HG03135 (cell line): Measurements from ENCODE around the gene TREH.
"Not testable (repeated sequence)": the region's sequence is repeated elsewhere in the genome, so short reads cannot be mapped to it uniquely, and the experiment has no call there.

Experiments
- ATAC-seq: cut with Tn5 transposase; IDR thresholded peaks from one replicate; pipeline ENCODE4 v1.9.1; 2021; ENCODE audit warnings: mild to moderate bottlenecking, moderate library complexity; ENCODE audit not compliant: unreplicated experiment

The TREH gene

DNA sequence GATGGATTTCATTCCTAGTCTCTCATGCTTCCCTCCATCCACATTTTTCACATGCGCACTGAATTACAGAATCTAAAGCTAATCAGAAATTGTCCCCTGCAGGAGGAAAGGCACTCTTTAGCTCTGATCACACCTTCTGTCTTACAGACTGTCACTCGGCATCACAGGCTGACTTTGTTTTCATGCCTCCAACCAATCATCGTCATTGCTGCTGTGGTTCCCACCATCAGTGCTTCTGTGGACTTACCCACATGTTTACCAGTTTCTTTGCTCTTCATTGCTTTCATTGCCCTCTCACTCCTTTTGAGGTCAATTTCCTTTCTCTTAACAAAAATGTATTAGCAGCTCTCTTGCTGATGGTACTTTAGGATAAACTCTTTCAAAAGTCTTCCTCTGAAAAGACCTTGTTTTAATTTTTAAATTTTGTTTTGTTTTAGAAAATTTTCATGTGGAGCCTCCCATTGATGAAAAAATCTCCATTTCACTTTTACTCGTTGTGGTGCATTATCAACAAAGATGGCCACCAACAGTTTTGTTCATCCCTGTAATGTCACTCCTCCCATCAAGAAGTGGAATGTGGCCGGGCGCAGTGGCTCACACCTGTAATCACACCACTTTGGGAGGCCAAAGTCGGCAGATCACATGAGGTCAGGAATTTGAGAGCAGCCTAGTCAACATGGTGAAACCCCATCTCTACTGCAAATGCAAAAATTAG lies 20.2 kb upstream of the TREH start:
- ATAC-seq = no peak

DNA sequence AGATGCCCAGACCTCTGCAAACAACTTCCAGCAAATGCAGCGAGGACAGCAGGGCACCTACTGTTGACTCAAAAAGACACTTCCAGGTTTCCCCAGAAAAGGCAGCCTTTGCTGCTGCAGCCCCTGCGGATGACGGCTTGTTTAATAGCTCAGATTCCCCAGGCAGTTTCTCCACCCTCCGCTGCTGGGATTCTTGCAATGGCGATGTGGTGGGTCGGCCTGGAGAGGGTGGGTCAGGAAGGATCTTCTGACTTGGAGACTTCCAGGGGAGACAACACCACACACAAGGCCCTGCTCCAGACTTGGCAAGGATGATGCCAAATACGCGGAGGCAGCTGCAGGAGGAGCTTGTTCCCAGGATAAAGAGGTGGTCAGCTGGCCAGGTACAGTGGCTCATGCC lies 17.9 kb upstream of the TREH start:
- ATAC-seq = no peak

DNA sequence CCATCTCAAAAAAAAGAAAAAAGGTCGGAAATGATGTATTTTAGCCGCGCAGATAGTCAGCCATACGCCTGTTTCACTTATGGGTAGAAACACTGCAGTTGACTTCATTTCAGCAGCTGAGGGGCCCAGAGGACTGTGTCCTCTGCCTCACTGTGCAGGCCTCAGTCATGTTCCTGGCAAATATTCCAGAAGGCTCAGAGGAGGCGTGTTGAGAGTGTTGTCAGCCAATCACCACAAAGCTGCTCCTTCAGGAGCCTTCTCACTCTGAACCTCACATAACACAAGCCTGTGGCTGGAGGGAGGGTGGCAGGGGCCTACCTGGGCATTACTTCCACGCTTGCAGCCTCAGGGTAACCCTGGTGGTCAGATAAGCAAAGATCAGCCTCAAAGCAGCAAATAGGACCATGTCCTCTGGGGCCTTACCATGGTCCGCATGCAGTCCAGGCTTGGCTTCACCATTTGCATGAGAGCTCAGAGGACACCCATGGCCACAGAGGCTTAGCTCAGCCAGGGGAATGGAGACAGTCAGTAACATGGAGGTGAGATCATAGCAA lies 17.3 kb upstream of the TREH start:
- ATAC-seq = no peak

GRCh38 chr11:118694771-118695170 lies 15.3 kb upstream of the TREH start:
- ATAC-seq = no peak

DNA sequence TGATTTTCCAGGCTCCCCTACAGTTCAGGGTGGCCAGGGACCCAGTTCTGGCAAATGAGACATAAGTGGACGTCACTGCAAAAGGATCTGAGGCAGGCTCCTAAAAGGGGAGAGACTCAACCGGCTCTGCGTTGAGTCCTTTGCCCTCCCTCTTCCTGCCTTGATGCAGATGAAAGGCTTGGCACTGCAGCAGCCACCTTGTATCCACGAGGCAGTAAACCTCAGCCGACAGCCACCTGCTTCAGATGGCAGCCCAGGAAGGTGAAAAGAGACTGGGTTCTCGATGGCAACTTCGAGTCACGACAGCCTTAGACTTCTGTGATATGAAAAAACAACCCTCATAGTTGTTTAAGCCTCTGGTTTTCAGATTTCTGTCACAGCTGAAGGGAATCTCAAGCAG lies 14.7 kb upstream of the TREH start:
- ATAC-seq = no peak

GRCh38 chr11:118691926-118692830 lies 12.7 kb upstream of the TREH start:
- ATAC-seq = no peak

DNA sequence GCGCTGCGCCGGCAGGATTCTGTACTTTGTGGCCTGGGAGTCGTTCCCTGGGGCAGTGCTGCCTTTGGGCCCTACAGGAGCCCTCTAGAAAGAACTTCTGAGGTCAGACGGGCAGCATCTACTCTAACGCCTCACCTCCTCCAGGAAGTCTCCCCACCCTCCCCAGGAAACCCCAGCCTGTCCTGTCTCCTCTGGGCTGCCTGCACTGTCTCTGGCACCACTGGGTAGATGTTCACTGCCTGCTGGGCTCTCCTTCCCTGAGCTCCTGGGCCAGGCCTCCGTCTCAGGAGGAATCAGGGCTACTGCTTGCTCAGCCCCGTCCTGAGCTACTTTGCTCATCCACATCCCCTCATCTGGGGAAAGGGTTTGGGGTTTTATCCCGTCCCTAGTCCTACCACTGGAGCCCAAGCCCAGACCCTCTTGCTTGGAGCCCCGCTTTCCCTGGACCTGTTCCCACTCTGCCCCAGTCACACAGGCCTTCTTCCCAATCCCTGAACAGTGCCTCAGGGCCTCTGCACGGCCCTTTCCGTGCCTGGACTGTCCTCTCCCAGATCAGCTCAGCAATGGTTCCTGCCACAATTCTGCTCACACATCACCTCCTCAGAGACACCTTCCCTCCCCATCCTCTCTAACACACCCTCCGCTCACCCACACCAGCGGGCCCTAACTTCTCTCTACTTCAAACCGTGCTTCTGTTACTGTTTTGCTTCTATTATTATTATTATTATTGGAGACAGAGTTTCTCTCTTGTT lies 11.3 kb upstream of the TREH start:
- no peak for ATAC-seq

DNA sequence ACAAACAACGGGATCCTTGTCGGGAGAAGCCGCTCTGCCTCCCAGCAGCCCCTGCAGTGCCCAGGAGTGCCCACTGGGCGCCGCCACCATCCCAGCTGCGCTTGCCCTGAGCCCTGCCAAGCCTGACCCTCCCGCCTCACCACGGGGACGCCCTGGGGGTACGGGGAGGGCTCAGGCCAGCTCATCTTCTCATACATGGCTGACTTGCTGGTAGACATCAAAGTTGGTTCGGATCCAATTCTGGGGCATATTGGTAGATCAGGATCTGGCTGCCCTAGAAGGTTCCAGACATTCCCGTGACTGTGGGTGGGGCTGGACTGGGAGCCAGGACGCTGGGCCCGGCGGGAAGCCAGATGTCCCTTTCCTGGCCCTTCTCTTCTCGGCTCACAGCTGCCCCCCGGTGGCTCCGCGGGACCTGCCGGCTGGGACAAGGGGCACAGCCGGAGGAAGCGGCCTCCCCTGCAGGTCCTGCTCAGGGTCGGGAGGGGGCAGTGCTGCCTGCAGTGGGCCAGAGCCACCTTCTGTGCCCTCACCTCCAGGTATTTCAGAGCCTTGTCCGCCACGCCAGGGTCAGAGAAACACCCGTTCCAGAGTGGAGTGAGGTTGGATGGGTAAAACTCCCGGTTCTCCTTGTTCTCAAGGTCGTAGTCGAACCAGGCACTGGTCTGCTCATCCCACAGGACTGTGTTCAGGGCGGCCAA lies 10.6 kb upstream of the TREH start:
- ATAC-seq = peak; percentile 83

GRCh38 chr11:118689503-118689851 lies 10.0 kb upstream of the TREH start:
- peak; percentile 5 for ATAC-seq

DNA sequence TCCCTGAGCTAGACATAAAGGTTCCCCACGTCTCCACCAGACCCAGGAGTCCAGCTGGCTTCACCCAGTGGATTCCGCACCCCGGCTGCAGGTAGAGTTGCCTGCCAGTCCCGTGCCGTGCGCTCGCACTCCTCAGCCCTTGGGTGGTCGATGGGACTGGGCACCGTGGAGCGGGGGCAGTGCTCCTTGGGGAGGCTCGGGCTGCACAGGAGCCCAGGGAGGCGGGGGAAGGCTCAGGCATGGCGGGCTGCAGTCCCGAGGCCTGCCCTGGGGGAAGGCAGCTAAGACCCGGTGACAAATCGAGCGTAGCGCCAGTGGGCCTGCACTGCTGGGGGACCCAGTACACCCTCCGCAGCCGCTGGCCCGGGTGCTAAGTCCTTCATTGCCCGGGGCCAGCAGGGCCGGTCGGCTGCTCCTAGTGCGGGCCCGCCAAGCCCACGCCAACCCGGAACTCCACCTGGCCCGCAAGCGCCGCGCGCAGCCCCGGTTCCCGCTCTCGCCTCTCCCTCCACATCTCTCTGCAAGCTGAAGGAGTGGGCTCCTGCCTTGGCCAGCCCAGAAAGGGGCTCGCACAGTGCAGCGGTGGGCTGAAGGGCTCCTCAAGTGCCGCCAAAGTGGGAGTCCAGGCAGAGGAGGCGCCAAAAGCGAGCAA lies 9.5 kb upstream of the TREH start:
- ATAC-seq = no peak

- ATAC-seq = not testable (repeated sequence)
Measured at GRCh38 chr11:118688339-118688738, 8.9 kb upstream of the TREH start.

DNA sequence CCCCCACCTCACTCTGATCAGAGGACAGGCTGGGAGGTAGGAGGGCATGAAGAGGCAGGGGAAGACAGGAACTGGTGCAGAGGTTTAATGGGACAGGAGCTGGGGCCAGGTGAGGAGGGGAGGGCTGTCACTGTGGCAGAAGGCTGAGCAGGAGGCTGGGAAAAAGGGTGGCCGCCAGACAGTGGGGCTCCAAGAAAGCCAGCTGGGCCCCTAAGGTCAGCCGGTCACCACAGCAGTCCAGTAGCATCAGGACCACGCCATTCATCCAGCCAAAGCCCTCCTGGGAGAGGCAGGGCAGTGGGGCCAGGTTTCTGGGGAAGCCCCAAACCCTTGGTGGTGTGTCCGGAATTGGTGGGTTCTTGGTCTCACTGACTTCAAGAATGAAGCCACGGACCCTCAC lies 8.5 kb upstream of the TREH start:
- ATAC-seq = no peak

- ATAC-seq = no peak
Measured at GRCh38 chr11:118684187-118684586, 4.7 kb upstream of the TREH start.

GRCh38 chr11:118682939-118683338 lies 3.5 kb upstream of the TREH start:
- not testable (repeated sequence) for ATAC-seq

DNA sequence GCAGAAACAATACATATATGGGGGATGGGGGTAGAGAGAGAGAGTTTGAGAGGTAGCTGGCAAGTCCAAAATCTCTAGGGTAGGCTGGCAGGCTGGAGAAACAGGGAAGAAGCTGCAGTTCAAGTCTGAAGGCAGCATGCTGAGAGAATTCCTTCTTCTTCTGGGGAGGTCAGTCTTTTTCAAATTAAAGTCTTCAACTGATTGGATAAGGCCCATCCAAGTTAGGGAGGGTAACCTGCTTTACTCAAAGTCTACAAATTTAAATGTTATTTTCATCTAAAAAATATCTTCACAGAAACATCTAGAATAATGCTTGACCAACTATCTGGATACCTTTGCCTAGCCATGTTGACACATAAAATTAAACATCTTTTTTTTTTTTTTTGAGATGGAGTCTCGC lies 2.9 kb upstream of the TREH start:
- no peak for ATAC-seq

GRCh38 chr11:118678908-118679307 lies 542 bp downstream of the TREH start:
- not testable (repeated sequence) for ATAC-seq

DNA sequence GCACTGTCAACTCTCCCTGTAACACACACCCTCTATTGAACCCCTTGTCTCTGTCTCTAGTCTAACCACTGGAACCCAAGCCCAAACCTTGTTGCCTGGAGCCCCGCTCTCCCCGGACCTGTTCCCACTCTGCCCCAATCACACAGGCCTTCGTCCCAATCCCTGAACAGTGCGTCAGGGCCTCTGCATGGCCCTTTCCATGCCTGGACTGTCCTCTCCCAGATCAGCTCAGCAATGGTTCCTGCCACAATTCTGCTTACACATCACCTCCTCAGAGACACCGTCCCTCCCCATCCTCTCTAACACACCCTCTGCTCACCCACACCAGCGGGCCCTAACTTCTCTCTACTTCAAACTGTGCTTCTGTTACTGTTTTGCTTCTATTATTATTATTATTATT lies 1.5 kb downstream of the TREH start:
- no peak for ATAC-seq

DNA sequence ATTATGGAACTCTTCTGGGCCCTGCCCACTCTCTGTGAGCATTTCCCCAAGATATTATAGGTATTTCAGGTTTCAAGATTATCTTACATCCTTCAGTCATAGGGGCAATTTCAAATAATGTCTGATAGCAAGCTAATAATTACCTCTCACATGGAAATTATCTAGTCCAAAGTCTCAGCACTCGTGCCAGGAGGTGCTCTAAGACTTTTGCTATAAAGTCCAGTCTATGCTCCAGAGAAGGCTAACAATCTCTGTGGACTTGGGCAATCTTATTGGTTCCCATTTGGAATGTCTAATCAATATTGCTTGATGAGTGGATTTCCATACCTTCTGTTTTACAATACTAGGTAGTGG lies 5.4 kb downstream of the TREH start:
- ATAC-seq = no peak

DNA sequence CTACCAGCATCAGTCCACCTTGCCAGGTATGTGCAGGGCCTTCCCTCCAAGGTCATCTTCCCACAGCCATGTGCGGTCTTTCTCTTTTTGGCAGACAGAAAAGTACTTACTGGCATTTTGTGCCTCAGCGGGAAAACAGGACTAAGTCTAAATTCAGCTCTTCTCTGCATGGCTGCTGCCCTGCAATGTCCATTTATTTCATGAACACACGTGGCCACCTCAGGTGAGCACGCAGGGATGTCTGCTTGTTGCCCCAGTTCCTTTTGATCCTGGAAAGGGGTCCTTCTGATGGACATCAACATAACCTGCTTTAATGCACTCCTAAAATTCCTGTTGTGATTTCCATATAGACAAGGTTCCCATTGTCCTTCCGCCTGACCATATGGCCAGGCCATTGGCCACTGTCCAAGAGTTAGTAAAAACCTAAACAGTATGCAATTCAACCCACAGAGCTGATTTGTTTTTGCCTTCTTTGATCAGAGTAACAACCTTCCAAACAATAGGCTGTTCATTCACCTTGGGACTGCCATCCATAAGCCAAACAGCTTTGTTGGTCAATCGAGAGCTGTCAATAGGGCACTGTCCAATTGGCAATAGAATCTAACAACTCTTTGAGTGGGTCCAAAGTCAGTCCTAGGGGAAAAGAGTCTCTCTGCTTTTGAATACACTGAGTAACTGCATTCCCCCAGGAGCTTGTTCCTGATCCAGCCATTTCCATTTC lies 5.9 kb downstream of the TREH start:
- no peak for ATAC-seq

GRCh38 chr11:118672846-118673245 lies 6.6 kb downstream of the TREH start:
- no peak for ATAC-seq
